Epithelial cell of proximal tubule (primary cell): ENCODE results near the gene CHAD. TPM values are rescaled to one million over a fixed set of nuclear protein-coding genes. Genes with fewer than 3 reads are reported as not detected.

Experiments used
- DNase-seq: peaks from one replicate; pipeline ENCODE4 v3.0.0-alpha.2; 2011; ENCODE audit warnings: low read depth
- H3K4me3 ChIP-seq: 2 replicates; pipeline ENCODE4 v1.5.1; 2011; ENCODE audit warnings: low read depth, mild to moderate bottlenecking, low read length
- total RNA-seq: library from RNA; depleted of rRNA; stranded (reverse); fragments of >200 nt; gene quantifications from 2 replicates; pipeline ENCODE4 v1.2.3, GENCODE V29; 2015
- TF ChIP-seq, protein P1 (sequence below): conservative IDR thresholded peaks from 2 replicates; pipeline ENCODE4 v1.5.1; 2012; ENCODE audit warnings: low read depth, mild to moderate bottlenecking, low read length

CHAD gene
- total RNA-seq, 1 donor from 2014 or later: not detected

GRCh38 chr17:50493744-50494143 is 25.1 kb upstream of the CHAD start:
- TF ChIP-seq, protein P1, sequence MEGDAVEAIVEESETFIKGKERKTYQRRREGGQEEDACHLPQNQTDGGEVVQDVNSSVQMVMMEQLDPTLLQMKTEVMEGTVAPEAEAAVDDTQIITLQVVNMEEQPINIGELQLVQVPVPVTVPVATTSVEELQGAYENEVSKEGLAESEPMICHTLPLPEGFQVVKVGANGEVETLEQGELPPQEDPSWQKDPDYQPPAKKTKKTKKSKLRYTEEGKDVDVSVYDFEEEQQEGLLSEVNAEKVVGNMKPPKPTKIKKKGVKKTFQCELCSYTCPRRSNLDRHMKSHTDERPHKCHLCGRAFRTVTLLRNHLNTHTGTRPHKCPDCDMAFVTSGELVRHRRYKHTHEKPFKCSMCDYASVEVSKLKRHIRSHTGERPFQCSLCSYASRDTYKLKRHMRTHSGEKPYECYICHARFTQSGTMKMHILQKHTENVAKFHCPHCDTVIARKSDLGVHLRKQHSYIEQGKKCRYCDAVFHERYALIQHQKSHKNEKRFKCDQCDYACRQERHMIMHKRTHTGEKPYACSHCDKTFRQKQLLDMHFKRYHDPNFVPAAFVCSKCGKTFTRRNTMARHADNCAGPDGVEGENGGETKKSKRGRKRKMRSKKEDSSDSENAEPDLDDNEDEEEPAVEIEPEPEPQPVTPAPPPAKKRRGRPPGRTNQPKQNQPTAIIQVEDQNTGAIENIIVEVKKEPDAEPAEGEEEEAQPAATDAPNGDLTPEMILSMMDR: no peak
- DNase-seq: no peak
- H3K4me3 ChIP-seq: no peak overlapping the region

GRCh38 chr17:50492214-50492613 is 23.5 kb upstream of the CHAD start:
- TF ChIP-seq, protein P1: no peak
- no peak for DNase-seq
- no peak overlapping the region for H3K4me3 ChIP-seq

DNA sequence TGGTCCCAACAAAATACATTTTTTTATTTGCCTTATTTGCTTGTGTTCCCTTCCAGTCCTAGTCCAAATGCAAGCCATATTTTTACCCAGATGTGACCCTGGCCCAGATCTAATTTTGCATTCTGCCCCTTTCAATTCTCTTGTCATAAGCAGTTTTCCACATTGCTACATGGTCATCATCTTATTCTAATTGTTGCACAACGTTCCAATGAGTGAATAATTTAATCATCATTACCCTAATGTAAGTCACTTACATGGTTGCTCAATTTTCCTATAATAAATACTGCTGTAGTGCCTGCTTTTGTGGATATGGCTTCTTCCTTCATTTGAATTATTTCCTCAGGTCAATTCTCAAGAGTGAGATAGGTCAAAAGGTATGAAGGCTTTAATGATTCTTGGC is 22.8 kb upstream of the CHAD start:
- no peak overlapping the region for H3K4me3 ChIP-seq
- TF ChIP-seq, protein P1: no peak
- DNase-seq: no peak

DNA sequence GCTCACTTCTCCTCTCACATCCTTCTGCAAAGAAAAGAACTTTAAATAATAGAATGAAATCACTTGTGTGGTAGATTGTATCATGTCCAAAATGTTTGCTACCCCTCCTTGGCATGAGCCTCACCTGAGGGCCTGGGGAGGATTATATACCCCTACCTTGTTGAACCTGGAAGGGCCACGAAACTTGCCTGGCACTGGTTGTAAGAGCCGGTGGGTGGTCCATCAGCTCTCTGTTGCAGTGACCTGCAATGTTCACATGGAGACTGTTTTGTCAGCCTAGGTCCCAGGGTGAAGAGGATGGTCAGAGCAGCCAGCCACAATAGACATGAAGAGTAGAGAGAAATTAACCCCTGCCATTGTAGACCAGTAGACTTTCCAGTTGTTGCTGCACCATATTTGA is 20.2 kb upstream of the CHAD start:
- TF ChIP-seq, protein P1: no peak
- no peak overlapping the region for H3K4me3 ChIP-seq
- DNase-seq: no peak

GRCh38 chr17:50487213-50488096 is 18.8 kb upstream of the CHAD start:
- DNase-seq: no peak
- TF ChIP-seq, protein P1: no peak
- no peak overlapping the region for H3K4me3 ChIP-seq

GRCh38 chr17:50484386-50485155 is 15.9 kb upstream of the CHAD start:
- DNase-seq: no peak
- no peak overlapping the region for H3K4me3 ChIP-seq
- TF ChIP-seq, protein P1: no peak
